Naive B cell (primary cell): ENCODE results near the gene LIPT1. TPM values are rescaled to one million over a fixed set of nuclear protein-coding genes. Genes with fewer than 3 reads are reported as not detected.
"Not testable (repeated sequence)": the region's sequence is repeated elsewhere in the genome, so short reads cannot be mapped to it uniquely, and the experiment has no call there.

ENCODE experiments used
- ATAC-seq, 2 donors: fragments of 150-1000 bp; cut with Tn5 transposase; 2 replicates each; pipeline ENCODE4 v1.10.0; 2021; ENCODE audit warnings: low read depth in 2 of 2, mild to moderate bottlenecking in 2 of 2, moderate library complexity in 2 of 2
- DNase-seq: peaks from one replicate; pipeline ENCODE4 v3.0.0; 2022
- H3K27ac Mint-ChIP-seq, 6 donors: one replicate each; pipeline ENCODE4 v1.8.0; 2020 to 2022; ENCODE audit warnings: mild to moderate bottlenecking in 6 of 6, mixed read lengths in 6 of 6, moderate library complexity in 5 of 6, inconsistent platforms in 2 of 6
- H3K27me3 Mint-ChIP-seq, 3 donors: one replicate each; pipeline ENCODE4 v1.8.0; 2021 to 2022; ENCODE audit warnings: mixed read lengths in 3 of 3, mild to moderate bottlenecking in 1 of 3
- H3K36me3 Mint-ChIP-seq, 2 donors: one replicate each; pipeline ENCODE4 v1.8.0; 2020 to 2022; ENCODE audit warnings: mixed read lengths in 2 of 2, inconsistent platforms in 1 of 2, mild to moderate bottlenecking in 1 of 2
- H3K4me1 Mint-ChIP-seq, 3 donors: one replicate each; pipeline ENCODE4 v1.8.0; 2020 to 2022; ENCODE audit warnings: mixed read lengths in 3 of 3, inconsistent platforms in 1 of 3, mild to moderate bottlenecking in 1 of 3, moderate library complexity in 1 of 3
- H3K4me3 Mint-ChIP-seq, 8 donors: one replicate each; pipeline ENCODE4 v1.8.0; 2020 to 2022; ENCODE audit warnings: mild to moderate bottlenecking in 8 of 8, mixed read lengths in 8 of 8, moderate library complexity in 8 of 8, inconsistent platforms in 2 of 8
- H3K9me3 Mint-ChIP-seq, 7 donors: one replicate each; pipeline ENCODE4 v1.8.0; 2020 to 2022; ENCODE audit warnings: mixed read lengths in 7 of 7, mild to moderate bottlenecking in 5 of 7, inconsistent platforms in 2 of 7, moderate library complexity in 1 of 7
- polyA plus RNA-seq, 6 donors: library from polyadenylated mRNA; unstranded; fragments of 300-500 nt; fragmentation: Illumina TruSeq; gene quantifications; one replicate each; pipeline ENCODE4 v1.2.3, GENCODE V29; 2021; ENCODE audit warnings: low read depth in 6 of 6

Gene LIPT1
- 10 to 100 TPM in 5 of 6 donors, 1 to 10 TPM in 1; 9.9 to 23.4 (median 20.6) TPM for polyA plus RNA-seq

DNA sequence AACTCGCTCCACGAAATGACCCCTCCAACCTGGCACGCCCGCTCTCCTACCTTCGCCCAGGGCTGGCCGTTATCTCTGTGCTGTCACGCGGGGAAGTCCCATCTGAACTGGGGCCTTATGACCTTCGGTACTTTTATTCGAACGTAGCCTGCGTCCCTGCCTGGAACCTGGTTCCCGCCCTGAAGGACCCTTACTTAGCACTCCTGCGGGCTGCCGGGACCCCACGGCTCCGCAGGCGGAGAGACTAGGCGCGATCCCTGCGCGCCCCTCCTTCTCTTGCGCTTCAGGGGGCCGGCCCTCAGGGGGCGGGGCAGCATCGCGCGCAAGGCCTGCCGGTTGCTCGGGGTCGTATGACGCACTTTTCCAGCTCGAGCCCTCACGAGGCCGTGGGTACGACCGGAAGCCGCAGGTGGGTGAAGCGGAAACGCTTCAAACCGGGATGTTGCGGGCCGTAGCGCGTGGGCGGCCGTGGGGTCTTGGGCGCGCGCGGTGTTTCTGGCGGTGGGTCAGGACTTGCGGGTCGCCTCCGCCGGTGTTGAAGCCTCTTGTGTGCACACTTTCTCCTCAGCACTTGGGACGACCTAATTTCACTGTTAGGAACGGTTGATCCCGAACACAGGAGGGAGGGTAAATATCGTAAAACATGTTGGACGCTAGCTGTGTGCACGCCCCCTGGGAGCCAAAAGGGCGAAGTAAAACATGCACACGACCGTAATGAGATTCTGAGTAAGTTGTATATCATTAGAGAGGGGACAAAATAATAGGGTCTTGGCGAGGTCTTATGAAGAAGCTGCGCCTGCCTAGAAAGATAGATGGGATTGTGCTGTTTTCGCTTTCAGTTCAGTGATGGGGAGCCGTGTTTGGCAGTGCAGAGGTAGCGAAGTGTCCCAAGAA, at the start of gene LIPT1, which contains the start of gene TSGA10:
TSS of gene LIPT1 (plus strand) at position 325 of the 894 bp plus-strand sequence. CDS start 6,991 bp downstream, outside the sequence.
TSS of gene TSGA10 (minus strand) at position 300 of the 894 bp plus-strand sequence. CDS start 45,503 bp downstream, outside the sequence.
- DNase-seq: peak; percentile 96
- H3K27ac Mint-ChIP-seq: peak within 1 kb of the TSS in 2 of 6 donors; percentile 93 to 96
- H3K4me3 Mint-ChIP-seq: peak within 1 kb of the TSS in 5 of 8 donors; percentile 92 to 100 (median 95)

DNA sequence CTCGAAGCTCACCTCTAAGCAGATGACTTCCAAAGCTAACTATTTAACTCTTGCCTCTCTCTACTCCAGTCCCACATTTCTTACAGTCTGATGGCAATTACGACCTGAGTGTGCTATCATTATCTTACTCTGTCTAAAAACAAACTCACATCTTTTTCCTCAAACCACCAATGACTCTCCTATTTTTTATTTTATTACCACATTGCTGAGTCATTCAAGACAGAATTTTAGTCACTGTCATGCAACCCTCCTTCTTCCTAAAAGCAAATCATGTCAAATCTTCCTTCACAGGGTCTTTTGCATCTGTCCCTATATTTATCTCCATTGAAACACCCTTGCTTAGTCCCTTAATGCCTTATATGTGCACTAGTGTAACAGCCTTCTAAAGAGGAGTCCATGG, 47.9 kb upstream of the LIPT1 start:
- DNase-seq (no peak), ATAC-seq (no peak)
- Mint-ChIP-seq H3K4me1 (peaks cover 0 to 3% (median 0%) of the 10 kb centered on the region in 3 donors), H3K36me3 (peaks cover 7 to 17% of the 10 kb centered on the region in 2 donors), H3K9me3 (no peaks in the 10 kb centered on the region), H3K4me3 (no peak overlapping the region), H3K27ac (no peak overlapping the region), H3K27me3 (no peaks in the 10 kb centered on the region)

More for the DNA sequence above, at the start of gene LIPT1, which contains the start of gene TSGA10:
- H3K9me3 Mint-ChIP-seq: no peaks in the 10 kb centered on the region
- H3K27me3 Mint-ChIP-seq: no peaks in the 10 kb centered on the region
- peaks cover 5 to 27% of the 10 kb centered on the region in 2 donors for H3K36me3 Mint-ChIP-seq
- ATAC-seq: peak; percentile 81 to 83
- peaks cover 45 to 53% (median 50%) of the 10 kb centered on the region in 3 donors for H3K4me1 Mint-ChIP-seq

DNA sequence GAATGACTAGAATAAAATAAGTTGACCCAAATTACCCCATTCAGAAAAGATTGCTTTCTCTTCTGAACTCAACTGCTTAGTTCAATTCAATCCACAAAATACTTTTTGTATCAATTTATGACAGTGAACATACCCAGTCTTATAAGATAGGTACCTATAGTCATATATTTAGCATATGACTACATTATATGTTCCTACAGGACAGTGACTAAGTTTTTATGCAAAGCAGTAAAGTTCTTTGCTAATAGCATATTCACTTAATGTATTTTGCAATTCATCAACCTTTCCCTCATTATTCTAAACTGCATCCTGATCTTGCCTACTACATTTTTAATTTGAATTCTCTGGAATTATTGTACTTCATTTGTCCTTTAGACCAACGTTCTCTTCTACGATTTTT, 43.5 kb upstream of the LIPT1 start:
- DNase-seq (no peak), ATAC-seq (no peak)
- H3K4me1 Mint-ChIP-seq: no peaks in the 10 kb centered on the region
- H3K27ac Mint-ChIP-seq: no peak overlapping the region
- no peaks in the 10 kb centered on the region for H3K9me3 Mint-ChIP-seq
- no peak overlapping the region for H3K4me3 Mint-ChIP-seq
- peaks cover 0 to 8% of the 10 kb centered on the region in 2 donors for H3K36me3 Mint-ChIP-seq
- H3K27me3 Mint-ChIP-seq: peaks cover 0 to 5% (median 0%) of the 10 kb centered on the region in 3 donors

- Mint-ChIP-seq H3K27ac (no peak overlapping the region), H3K4me3 (no peak overlapping the region), H3K9me3 (no peaks in the 10 kb centered on the region), H3K4me1 (no peaks in the 10 kb centered on the region), H3K36me3 (peaks cover 0 to 8% of the 10 kb centered on the region in 2 donors), H3K27me3 (peaks cover 0 to 5% (median 0%) of the 10 kb centered on the region in 3 donors)
- ATAC-seq (no peak), DNase-seq (no peak)
These were observed 42.8 kb upstream of the LIPT1 start for GRCh38 chr2:99111945-99112344.

DNA sequence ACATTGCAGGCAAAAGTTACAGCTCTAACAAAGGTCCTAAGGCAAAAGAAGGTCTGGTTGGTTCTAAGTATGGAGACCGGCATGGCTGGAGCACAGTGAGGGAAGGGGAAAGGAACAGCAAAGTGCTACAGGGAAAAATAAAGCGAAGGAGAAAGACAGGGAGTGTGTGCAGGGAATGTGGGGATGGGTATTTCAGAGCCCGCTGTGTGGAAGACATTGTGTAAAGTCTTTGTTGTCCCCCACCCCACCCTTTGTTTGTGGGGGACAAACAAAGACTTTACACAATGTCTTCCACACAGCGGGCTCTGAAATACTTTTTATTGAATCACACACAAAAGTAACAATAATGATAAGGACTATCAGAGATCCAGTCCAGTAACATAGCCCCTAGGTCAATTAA, 42.1 kb upstream of the LIPT1 start:
- no peaks in the 10 kb centered on the region for H3K9me3 Mint-ChIP-seq
- no peak overlapping the region for H3K4me3 Mint-ChIP-seq
- H3K4me1 Mint-ChIP-seq: no peaks in the 10 kb centered on the region
- ATAC-seq (no peak), DNase-seq (no peak)
- peaks cover 0 to 8% of the 10 kb centered on the region in 2 donors for H3K36me3 Mint-ChIP-seq
- peak overlapping the region in 1 of 6 donors; percentile 86 for H3K27ac Mint-ChIP-seq
- H3K27me3 Mint-ChIP-seq: peaks cover 0 to 5% (median 0%) of the 10 kb centered on the region in 3 donors

- DNase-seq: no peak
- Mint-ChIP-seq H3K9me3 (peaks cover 17 to 50% (median 39%) of the 10 kb centered on the region in 7 donors), H3K4me3 (no peak overlapping the region), H3K4me1 (no peaks in the 10 kb centered on the region), H3K27me3 (no peaks in the 10 kb centered on the region), H3K27ac (no peak overlapping the region), H3K36me3 (peaks cover 31 to 42% of the 10 kb centered on the region in 2 donors)
- ATAC-seq: no peak
These were observed 26.8 kb upstream of the LIPT1 start for GRCh38 chr2:99127981-99128380.

DNA sequence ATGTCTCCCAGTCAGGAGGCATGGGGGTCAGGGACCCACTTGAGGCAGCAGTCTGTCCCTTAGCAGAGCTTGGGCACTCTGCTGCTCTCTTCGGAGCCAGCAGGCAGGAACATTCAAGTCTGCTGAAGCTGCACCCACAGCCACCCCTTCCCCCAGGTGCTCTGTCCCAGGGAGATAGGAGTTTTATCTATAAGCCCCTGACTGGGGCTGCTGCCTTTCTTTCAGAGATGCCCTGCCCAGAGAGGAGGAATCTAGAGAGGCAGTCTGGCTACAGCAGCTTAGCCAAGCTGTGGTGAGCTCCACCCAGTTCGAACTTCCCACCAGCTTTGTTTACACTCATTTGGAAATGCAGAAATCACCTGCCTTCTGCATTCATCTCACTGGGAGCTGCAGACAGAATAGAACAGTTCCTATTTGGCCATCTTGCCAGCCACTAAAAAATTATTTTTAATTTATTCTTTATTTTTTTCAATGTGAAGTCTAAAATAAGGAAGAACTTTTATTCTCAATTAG, 19.7 kb upstream of the LIPT1 start:
- not testable (repeated sequence) for H3K4me1 Mint-ChIP-seq, DNase-seq, H3K27me3 Mint-ChIP-seq, H3K4me3 Mint-ChIP-seq, ATAC-seq
- peaks cover 9 to 42% (median 33%) of the 10 kb centered on the region in 7 donors for H3K9me3 Mint-ChIP-seq
- H3K27ac Mint-ChIP-seq: peak overlapping the region in 1 of 6 donors; percentile 11
- H3K36me3 Mint-ChIP-seq: peaks cover 4 to 28% of the 10 kb centered on the region in 2 donors

- Mint-ChIP-seq H3K9me3 (peaks cover 2 to 5% (median 3%) of the 10 kb centered on the region in 7 donors), H3K27me3 (no peaks in the 10 kb centered on the region), H3K36me3 (peaks cover 4 to 11% of the 10 kb centered on the region in 2 donors), H3K4me3 (peak overlapping the region in 2 of 8 donors; percentile 95 to 98), H3K4me1 (peaks cover 8 to 15% (median 13%) of the 10 kb centered on the region in 3 donors), H3K27ac (peak overlapping the region in 1 of 6 donors; percentile 54)
- DNase-seq (no peak), ATAC-seq (no peak)
These were observed 15.8 kb upstream of the LIPT1 start for GRCh38 chr2:99139003-99139402.

GRCh38 chr2:99140056-99140859, 14.5 kb upstream of the LIPT1 start:
- Mint-ChIP-seq H3K36me3 (peaks cover 4 to 5% of the 10 kb centered on the region in 2 donors), H3K4me1 (peaks cover 8 to 13% (median 12%) of the 10 kb centered on the region in 3 donors), H3K4me3 (peak overlapping the region; percentile 87 to 98 (median 98)), H3K27ac (peak overlapping the region; percentile 98 to 100 (median 99)), H3K27me3 (no peaks in the 10 kb centered on the region), H3K9me3 (peaks cover 0 to 2% (median 0%) of the 10 kb centered on the region in 7 donors)
- no peak for ATAC-seq
- no peak for DNase-seq

DNA sequence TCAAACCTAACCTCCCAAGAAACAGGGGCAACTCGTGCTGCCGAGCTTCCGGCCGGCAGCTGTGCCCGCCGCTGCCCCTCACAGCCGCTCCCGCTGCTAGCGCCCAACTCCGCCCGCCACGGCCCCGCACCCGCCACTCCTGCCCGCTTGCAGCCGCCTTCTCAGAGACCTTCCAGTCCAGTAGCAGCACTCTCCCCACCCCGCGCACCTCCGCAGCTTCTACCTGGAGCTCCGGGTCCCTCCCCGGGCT, 14.0 kb upstream of the LIPT1 start:
- no peaks in the 10 kb centered on the region for H3K27me3 Mint-ChIP-seq
- no peak for ATAC-seq

DNA sequence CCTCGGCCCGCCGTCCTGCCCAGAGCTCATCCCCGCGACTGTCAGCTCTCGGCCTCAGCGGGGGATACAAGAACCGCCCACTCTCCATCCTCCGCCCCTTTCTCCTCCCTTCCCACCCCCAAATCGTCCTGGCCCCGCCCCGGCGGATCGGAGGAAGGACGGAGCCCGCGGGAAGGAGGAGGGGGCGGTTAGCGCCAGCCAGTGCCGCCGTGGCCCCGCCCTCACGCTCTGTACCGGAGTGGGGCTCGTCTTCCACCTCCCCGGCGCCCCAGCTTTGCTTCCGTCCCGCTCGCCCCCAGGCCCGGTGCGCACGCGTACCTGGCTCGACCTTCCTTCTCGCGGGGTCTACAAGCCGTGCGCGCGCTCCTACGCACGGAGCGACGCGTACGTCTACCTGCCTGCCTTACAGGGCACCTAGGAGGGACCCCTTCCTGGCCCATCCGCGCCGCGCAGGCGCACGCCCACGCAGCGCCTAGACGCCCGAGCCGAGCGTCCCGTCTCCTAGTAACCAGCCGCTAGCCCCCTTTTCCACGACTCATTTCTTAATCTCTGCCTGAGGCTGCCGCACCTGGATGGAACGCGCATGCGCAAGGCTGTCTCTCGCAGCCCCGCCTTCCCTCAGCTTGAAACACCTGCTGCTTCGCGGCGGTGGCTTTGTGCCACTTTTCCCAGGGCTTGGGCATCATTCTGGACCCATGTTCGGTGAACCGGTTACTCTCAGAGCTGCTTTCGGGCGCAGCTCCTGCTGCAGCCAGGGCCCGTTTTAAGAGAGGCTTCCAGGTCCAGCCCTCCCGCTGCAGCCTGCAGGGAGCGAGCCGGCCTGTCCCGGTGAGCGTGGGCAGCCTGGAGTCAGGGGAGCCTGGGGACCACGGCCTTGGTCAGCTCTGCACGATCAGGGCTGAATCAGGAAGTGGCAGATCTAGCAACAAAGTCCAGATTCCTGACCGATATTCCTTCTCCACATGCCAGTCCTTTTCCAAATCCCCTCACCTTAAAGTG, 13.4 kb upstream of the LIPT1 start, which contains the start of gene C2orf15:
TSS of gene C2orf15 (plus strand) at position 598 of the 999 bp plus-strand sequence. CDS start 8,852 bp downstream, outside the sequence.
- ATAC-seq (peak; percentile 81 to 82), DNase-seq (peak; percentile 98)
- Mint-ChIP-seq H3K4me1 (peaks cover 8 to 13% (median 12%) of the 10 kb centered on the region in 3 donors), H3K9me3 (peaks cover 0 to 2% (median 0%) of the 10 kb centered on the region in 7 donors), H3K36me3 (peaks cover 4 to 5% of the 10 kb centered on the region in 2 donors), H3K27ac (peak within 1 kb of the TSS; percentile 98 to 100 (median 99)), H3K27me3 (no peaks in the 10 kb centered on the region), H3K4me3 (peak within 1 kb of the TSS; percentile 87 to 98 (median 98))

More for the DNA sequence above, 14.0 kb upstream of the LIPT1 start:
- peak overlapping the region; percentile 87 to 98 (median 98) for H3K4me3 Mint-ChIP-seq
- H3K27ac Mint-ChIP-seq: peak overlapping the region; percentile 98 to 100 (median 99)
- peaks cover 8 to 13% (median 12%) of the 10 kb centered on the region in 3 donors for H3K4me1 Mint-ChIP-seq
- H3K36me3 Mint-ChIP-seq: peaks cover 4 to 5% of the 10 kb centered on the region in 2 donors
- peaks cover 0 to 2% (median 0%) of the 10 kb centered on the region in 7 donors for H3K9me3 Mint-ChIP-seq
- no peak for DNase-seq

GRCh38 chr2:99150706-99151105, 4.1 kb upstream of the LIPT1 start:
- H3K27me3 Mint-ChIP-seq: no peaks in the 10 kb centered on the region
- H3K9me3 Mint-ChIP-seq: no peaks in the 10 kb centered on the region
- no peak for ATAC-seq
- H3K36me3 Mint-ChIP-seq: peaks cover 0 to 8% of the 10 kb centered on the region in 2 donors
- H3K4me1 Mint-ChIP-seq: peaks cover 16 to 20% (median 18%) of the 10 kb centered on the region in 3 donors
- no peak for DNase-seq
- H3K4me3 Mint-ChIP-seq: peak overlapping the region in 1 of 8 donors; percentile 26
- no peak overlapping the region for H3K27ac Mint-ChIP-seq
